OCI-LY3 (cell line): ENCODE results near the gene TTYH2.

ENCODE experiments used
- EZH2phosphoT487 ChIP-seq: fragments of 200-600 bp; shearing (Covaris generic); IDR thresholded peaks from 2 replicates; pipeline ENCODE4 v1.6.1; 2018; ENCODE audit warnings: antibody characterized with exemption, mixed run types, low read depth
- TF ChIP-seq, protein P1 (sequence below): fragments of 200-600, 300-600 bp; sonication (generic); IDR thresholded peaks from 2 replicates; pipeline ENCODE4 v1.5.1; 2014; ENCODE audit warnings: antibody characterized with exemption, low read length, low read depth

DNA sequence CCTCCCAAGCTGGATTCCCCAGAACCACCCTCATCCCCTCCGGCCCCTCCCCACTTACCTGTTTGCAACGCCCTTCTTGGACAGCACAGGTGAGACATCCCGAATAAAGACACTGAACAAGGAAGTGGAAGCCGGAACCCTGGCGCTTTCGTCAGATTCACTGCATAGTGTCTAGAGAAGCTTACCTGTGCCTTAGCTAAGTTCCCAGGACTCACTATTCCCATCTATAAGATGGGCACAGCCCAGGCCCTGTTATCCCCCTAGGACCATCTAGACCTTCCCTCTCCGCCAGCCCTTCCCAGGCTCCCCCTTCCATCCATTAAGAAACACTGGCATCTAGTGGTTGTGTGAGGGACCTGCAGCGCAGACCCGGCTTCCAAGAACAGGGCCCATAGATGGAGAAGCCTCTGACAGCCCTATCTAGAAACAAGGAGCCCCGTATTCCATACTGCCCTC, 36.8 kb upstream of the TTYH2 start:
- TF ChIP-seq, protein P1, sequence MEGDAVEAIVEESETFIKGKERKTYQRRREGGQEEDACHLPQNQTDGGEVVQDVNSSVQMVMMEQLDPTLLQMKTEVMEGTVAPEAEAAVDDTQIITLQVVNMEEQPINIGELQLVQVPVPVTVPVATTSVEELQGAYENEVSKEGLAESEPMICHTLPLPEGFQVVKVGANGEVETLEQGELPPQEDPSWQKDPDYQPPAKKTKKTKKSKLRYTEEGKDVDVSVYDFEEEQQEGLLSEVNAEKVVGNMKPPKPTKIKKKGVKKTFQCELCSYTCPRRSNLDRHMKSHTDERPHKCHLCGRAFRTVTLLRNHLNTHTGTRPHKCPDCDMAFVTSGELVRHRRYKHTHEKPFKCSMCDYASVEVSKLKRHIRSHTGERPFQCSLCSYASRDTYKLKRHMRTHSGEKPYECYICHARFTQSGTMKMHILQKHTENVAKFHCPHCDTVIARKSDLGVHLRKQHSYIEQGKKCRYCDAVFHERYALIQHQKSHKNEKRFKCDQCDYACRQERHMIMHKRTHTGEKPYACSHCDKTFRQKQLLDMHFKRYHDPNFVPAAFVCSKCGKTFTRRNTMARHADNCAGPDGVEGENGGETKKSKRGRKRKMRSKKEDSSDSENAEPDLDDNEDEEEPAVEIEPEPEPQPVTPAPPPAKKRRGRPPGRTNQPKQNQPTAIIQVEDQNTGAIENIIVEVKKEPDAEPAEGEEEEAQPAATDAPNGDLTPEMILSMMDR, result peak; percentile 84
- no peak for TF ChIP-seq EZH2phosphoT487
